ENCODE results near the gene NNT. TPM values are rescaled to one million over a fixed set of nuclear protein-coding genes. Genes with fewer than 3 reads are reported as not detected.

NNT gene
- total RNA-seq, 1 donor from 2014 or later, result 120 TPM

- peaks cover 27% of the 10 kb centered on the region for H3K4me1 Mint-ChIP-seq (ENCODE audit: low read depth)
- peaks cover 5% of the 10 kb centered on the region for H3K36me3 Mint-ChIP-seq (ENCODE audit: low read depth)
- H3K27me3 Mint-ChIP-seq (ENCODE audit: low read depth), result no peaks in the 10 kb centered on the region
- TF ChIP-seq CTCF (IDR thresholded peaks at IDR 0.05), result no peak
- peak overlapping the region; percentile 23 for H3K27ac Mint-ChIP-seq (ENCODE audit: unreplicated experiment)
- no peaks in the 10 kb centered on the region for H3K9me3 Mint-ChIP-seq (ENCODE audit: low read depth)
- no peak overlapping the region for H3K4me3 Mint-ChIP-seq (ENCODE audit: unreplicated experiment)
- no peak for DNase-seq (ENCODE audit: low spot score)
Observed at GRCh38 chr5:43683884-43684471, 81.0 kb downstream of the NNT start.

GRCh38 chr5:43685252-43685950 is 82.4 kb downstream of the NNT start:
- H3K27ac Mint-ChIP-seq (ENCODE audit: unreplicated experiment), result no peak overlapping the region
- peaks cover 12% of the 10 kb centered on the region for H3K36me3 Mint-ChIP-seq (ENCODE audit: low read depth)
- DNase-seq (ENCODE audit: low spot score), result no peak
- TF ChIP-seq CTCF (IDR thresholded peaks at IDR 0.05), result no peak
- H3K4me3 Mint-ChIP-seq (ENCODE audit: unreplicated experiment), result no peak overlapping the region
- peaks cover 25% of the 10 kb centered on the region for H3K4me1 Mint-ChIP-seq (ENCODE audit: low read depth)
- no peaks in the 10 kb centered on the region for H3K9me3 Mint-ChIP-seq (ENCODE audit: low read depth)
- H3K27me3 Mint-ChIP-seq (ENCODE audit: low read depth), result no peaks in the 10 kb centered on the region

GRCh38 chr5:43687275-43687674 is 84.3 kb downstream of the NNT start:
- no peak overlapping the region for H3K27ac Mint-ChIP-seq (ENCODE audit: unreplicated experiment)
- no peak for TF ChIP-seq CTCF (IDR thresholded peaks at IDR 0.05)
- no peak for DNase-seq (ENCODE audit: low spot score)
- H3K36me3 Mint-ChIP-seq (ENCODE audit: low read depth), result peaks cover 12% of the 10 kb centered on the region
- H3K4me1 Mint-ChIP-seq (ENCODE audit: low read depth), result peaks cover 24% of the 10 kb centered on the region
- H3K9me3 Mint-ChIP-seq (ENCODE audit: low read depth), result no peaks in the 10 kb centered on the region
- H3K4me3 Mint-ChIP-seq (ENCODE audit: unreplicated experiment), result no peak overlapping the region
- H3K27me3 Mint-ChIP-seq (ENCODE audit: low read depth), result no peaks in the 10 kb centered on the region

- H3K4me1 Mint-ChIP-seq (ENCODE audit: low read depth), result peaks cover 8% of the 10 kb centered on the region
Observed at GRCh38 chr5:43691275-43691674, 88.3 kb downstream of the NNT start.

GRCh38 chr5:43691893-43692292 is 88.9 kb downstream of the NNT start:
- no peak for TF ChIP-seq CTCF (IDR thresholded peaks at IDR 0.05)
- no peaks in the 10 kb centered on the region for H3K9me3 Mint-ChIP-seq (ENCODE audit: low read depth)
- H3K27ac Mint-ChIP-seq (ENCODE audit: unreplicated experiment), result no peak overlapping the region
- H3K4me1 Mint-ChIP-seq (ENCODE audit: low read depth), result peaks cover 7% of the 10 kb centered on the region
- H3K27me3 Mint-ChIP-seq (ENCODE audit: low read depth), result no peaks in the 10 kb centered on the region
- H3K4me3 Mint-ChIP-seq (ENCODE audit: unreplicated experiment), result no peak overlapping the region
- H3K36me3 Mint-ChIP-seq (ENCODE audit: low read depth), result peaks cover 18% of the 10 kb centered on the region
- DNase-seq (ENCODE audit: low spot score), result no peak

More at GRCh38 chr5:43691275-43691674, 88.3 kb downstream of the NNT start:
- no peak for DNase-seq (ENCODE audit: low spot score)
- Mint-ChIP-seq H3K27me3 (ENCODE audit: low read depth) (no peaks in the 10 kb centered on the region), H3K36me3 (ENCODE audit: low read depth) (peaks cover 18% of the 10 kb centered on the region), H3K27ac (ENCODE audit: unreplicated experiment) (no peak overlapping the region), H3K9me3 (ENCODE audit: low read depth) (no peaks in the 10 kb centered on the region), H3K4me3 (ENCODE audit: unreplicated experiment) (no peak overlapping the region)
- TF ChIP-seq CTCF (IDR thresholded peaks at IDR 0.05), result no peak

Data from chondrocyte (in vitro differentiated cells).